Activated CD4-positive, alpha-beta T cell treated with anti-CD3 and anti-CD28 coated beads, Interleukin-2, amount 10 ng/mL, durations not matched to agents 7 days and 5 days (primary cell): ENCODE results near the gene ATXN1. TPM values are rescaled to one million over a fixed set of nuclear protein-coding genes. Genes with fewer than 3 reads are reported as not detected.
"Not testable (repeated sequence)": the region's sequence is repeated elsewhere in the genome, so short reads cannot be mapped to it uniquely, and the experiment has no call there.

Source experiments
- CTCF ChIA-PET: fragments of 350-600 bp; sonication (Branson Sonifier 250); formaldehyde crosslinking; loops from one replicate; lab custom pipeline; 2021; ENCODE audit warnings: antibody characterized with exemption; lab: Charles Lee
- POLR2A ChIA-PET: fragments of 350-600 bp; sonication (Branson Sonifier 250); formaldehyde crosslinking; loops from one replicate; lab custom pipeline; 2021; ENCODE audit warnings: antibody characterized with exemption; lab: Charles Lee
- DNase-seq: peaks from one replicate; pipeline ENCODE4 v3.0.0-alpha.2; 2020
- H3K27ac Mint-ChIP-seq: one replicate; pipeline ENCODE4 v1.8.0; 2021; ENCODE audit warnings: mild to moderate bottlenecking, moderate library complexity, mixed read lengths
- H3K27me3 Mint-ChIP-seq: one replicate; pipeline ENCODE4 v1.8.0; 2021; ENCODE audit warnings: mixed read lengths
- H3K36me3 Mint-ChIP-seq: one replicate; pipeline ENCODE4 v1.8.0; 2021; ENCODE audit warnings: low read depth, mixed read lengths
- H3K4me1 Mint-ChIP-seq: one replicate; pipeline ENCODE4 v1.8.0; 2021; ENCODE audit warnings: mixed read lengths
- H3K4me3 Mint-ChIP-seq: one replicate; pipeline ENCODE4 v1.8.0; 2021; ENCODE audit warnings: mild to moderate bottlenecking, moderate library complexity, mixed read lengths
- H3K9me3 Mint-ChIP-seq: one replicate; pipeline ENCODE4 v1.8.0; 2021; ENCODE audit warnings: mixed read lengths
- total RNA-seq, 2 experiments: library from RNA; stranded (reverse); gene quantifications; one replicate each; pipeline ENCODE4 v1.2.3, GENCODE V29; 2021

ATXN1 gene
- total RNA-seq, 2 experiments from 2014 or later, result 36.0 to 40.4 TPM

DNA sequence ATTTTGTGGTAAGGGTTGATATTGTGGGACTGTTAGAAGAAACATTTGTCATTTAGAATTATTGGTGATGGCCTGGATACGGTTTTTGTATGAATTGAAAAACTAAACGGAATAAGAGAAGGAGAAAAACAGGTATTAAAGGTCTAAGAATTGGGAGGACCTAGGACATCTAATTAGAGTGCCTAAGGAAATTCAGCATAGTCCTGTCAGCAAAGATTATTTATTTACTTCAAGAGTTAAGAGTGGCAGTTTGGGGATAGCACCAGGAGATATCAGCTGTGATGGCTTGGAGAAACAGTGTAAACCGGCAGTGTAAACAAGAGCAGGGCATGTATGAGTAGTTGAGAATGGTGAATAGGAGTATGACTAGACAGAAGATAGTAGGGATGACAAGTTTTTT, 501.7 kb downstream of the ATXN1 start:
- H3K4me3 Mint-ChIP-seq, H3K36me3 Mint-ChIP-seq, H3K4me1 Mint-ChIP-seq, CTCF ChIA-PET, DNase-seq, H3K9me3 Mint-ChIP-seq, H3K27ac Mint-ChIP-seq, H3K27me3 Mint-ChIP-seq, POLR2A ChIA-PET: not testable (repeated sequence)

DNA sequence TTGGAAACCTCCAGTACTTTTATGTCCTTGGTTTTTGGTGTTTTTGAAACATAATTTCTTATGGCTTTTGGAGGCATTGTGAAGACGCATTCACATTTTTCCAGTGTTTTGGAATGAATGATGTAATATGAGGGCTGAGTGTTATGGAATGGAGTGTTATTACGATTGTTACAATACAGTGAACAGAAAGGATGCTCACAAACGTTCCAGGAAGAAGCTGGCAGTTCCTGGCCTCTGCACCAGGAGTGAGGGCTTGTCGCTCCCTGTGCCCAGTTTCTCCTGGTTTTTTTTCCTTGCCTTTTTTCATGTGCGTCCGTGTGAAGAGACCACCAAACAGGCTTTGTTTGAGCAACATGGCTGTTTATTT, 502.6 kb downstream of the ATXN1 start:
- CTCF ChIA-PET, result no interaction called here

DNA sequence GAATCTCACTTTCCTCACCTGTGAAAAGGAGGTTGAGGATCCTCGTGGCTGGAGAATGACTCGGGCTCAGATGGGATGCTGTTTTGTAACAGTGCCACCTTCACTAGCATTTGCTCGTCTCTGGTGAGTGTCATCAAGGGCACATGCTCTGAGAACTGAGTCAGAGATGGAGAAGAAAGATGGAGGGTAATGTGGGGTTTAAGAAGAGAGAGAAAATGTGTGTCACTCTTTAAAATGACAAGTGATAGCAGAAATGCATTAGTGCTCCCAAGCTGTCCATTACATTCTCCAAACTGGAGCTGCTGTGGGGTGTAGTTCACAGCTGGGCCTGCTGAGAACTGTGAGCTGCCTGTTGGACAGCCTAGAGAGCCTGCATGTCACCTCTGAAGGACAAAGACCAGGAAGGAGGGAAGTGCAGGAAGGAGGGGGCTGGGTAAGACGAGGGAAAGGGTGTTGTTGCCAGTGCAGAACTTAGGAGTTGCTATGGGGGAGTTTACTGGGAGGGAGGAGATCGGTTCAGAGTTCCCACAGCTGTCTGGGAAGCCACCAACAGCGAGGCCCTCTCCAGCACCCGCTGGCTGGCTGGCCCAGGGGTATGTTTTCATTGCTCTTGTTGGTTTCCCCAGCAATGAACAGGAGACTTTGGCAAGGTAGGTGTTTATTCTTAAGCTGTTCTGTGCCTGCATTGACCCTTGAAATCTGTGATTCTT, 503.1 kb downstream of the ATXN1 start:
- Mint-ChIP-seq H3K36me3 (no peaks in the 10 kb centered on the region), H3K27me3 (no peaks in the 10 kb centered on the region), H3K4me1 (no peaks in the 10 kb centered on the region), H3K4me3 (no peak overlapping the region), H3K27ac (no peak overlapping the region), H3K9me3 (no peaks in the 10 kb centered on the region)
- ChIA-PET CTCF (no interaction called here), POLR2A (no interaction called here)
- no peak for DNase-seq

More for the DNA sequence above, 502.6 kb downstream of the ATXN1 start:
- POLR2A ChIA-PET, result no interaction called here
- Mint-ChIP-seq H3K36me3 (no peaks in the 10 kb centered on the region), H3K4me3 (no peak overlapping the region), H3K4me1 (no peaks in the 10 kb centered on the region), H3K9me3 (no peaks in the 10 kb centered on the region), H3K27me3 (no peaks in the 10 kb centered on the region), H3K27ac (no peak overlapping the region)
- no peak for DNase-seq

DNA sequence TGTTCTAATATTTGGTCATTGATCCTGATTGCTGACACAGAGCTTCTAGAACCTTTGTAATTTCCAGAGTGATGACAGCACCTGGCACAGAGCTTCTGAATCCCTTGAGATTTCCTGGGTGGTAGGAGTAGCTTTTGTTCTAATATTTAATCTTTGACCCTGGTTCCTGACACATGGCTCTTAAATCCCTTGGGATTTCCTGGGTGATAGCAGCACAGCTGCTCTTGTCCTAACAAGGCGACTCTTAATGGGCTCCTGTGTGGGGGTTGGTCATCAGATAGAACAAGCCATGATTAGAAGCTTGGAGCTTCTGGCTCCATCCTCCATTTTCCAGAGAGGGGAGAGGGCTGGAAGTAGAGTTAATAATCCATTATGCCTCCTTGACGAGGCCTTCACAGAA, 504.5 kb downstream of the ATXN1 start:
- Mint-ChIP-seq H3K4me1 (no peaks in the 10 kb centered on the region), H3K27ac (no peak overlapping the region), H3K4me3 (no peak overlapping the region), H3K9me3 (no peaks in the 10 kb centered on the region), H3K36me3 (peaks cover 2% of the 10 kb centered on the region), H3K27me3 (no peaks in the 10 kb centered on the region)
- ChIA-PET CTCF (interaction anchor here (0.6 kb wide), 1 partner anchor 145 kb away, joined by 3 read pairs; no protein-coding TSS in a partner anchor), POLR2A (no interaction called here)
- DNase-seq, result no peak

GRCh38 chr6:16254535-16254934, 506.7 kb downstream of the ATXN1 start:
- peaks cover 4% of the 10 kb centered on the region for H3K36me3 Mint-ChIP-seq
- CTCF ChIA-PET, result no interaction called here
- H3K4me1 Mint-ChIP-seq, result no peaks in the 10 kb centered on the region
- no peaks in the 10 kb centered on the region for H3K27me3 Mint-ChIP-seq
- POLR2A ChIA-PET, result no interaction called here
- no peak overlapping the region for H3K4me3 Mint-ChIP-seq
- no peak overlapping the region for H3K27ac Mint-ChIP-seq
- no peaks in the 10 kb centered on the region for H3K9me3 Mint-ChIP-seq
- DNase-seq, result no peak

- Mint-ChIP-seq H3K9me3 (no peaks in the 10 kb centered on the region), H3K27ac (no peak overlapping the region), H3K36me3 (peaks cover 4% of the 10 kb centered on the region), H3K4me1 (no peaks in the 10 kb centered on the region), H3K27me3 (no peaks in the 10 kb centered on the region), H3K4me3 (no peak overlapping the region)
- DNase-seq, result no peak
- CTCF ChIA-PET, result no interaction called here
- POLR2A ChIA-PET, result interaction anchor here (0.6 kb wide), 1 partner anchor 408 kb away, joined by 4 read pairs; no protein-coding TSS in a partner anchor
Measured at GRCh38 chr6:16253399-16254144, 507.7 kb downstream of the ATXN1 start.

GRCh38 chr6:16252686-16253299, 508.5 kb downstream of the ATXN1 start:
- Mint-ChIP-seq H3K9me3 (no peaks in the 10 kb centered on the region), H3K36me3 (peaks cover 4% of the 10 kb centered on the region), H3K4me3 (no peak overlapping the region), H3K27ac (no peak overlapping the region), H3K4me1 (no peaks in the 10 kb centered on the region), H3K27me3 (no peaks in the 10 kb centered on the region)
- ChIA-PET POLR2A (no interaction called here), CTCF (no interaction called here)
- DNase-seq, result no peak

DNA sequence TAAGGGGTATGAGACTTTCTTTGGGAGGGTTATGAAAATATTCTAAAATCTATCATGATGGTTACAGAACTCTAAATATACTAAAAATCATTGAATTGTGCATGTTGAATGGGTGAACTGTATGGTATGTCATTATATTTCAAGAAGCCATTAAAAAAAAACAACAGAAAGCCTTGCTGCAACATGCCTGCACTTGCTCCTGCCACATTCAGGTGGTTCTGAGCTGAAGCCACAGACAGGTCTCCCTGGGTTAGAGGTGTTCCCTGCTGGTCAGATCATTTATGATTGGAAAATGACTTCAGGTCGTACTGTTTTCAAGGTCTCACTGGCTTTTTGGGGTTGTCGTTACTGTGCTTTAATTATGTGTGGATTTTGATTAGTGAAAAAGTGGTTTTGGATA, 509.6 kb downstream of the ATXN1 start:
- H3K27ac Mint-ChIP-seq, result no peak overlapping the region
- ChIA-PET CTCF (no interaction called here), POLR2A (no interaction called here)
- no peaks in the 10 kb centered on the region for H3K4me1 Mint-ChIP-seq
- H3K36me3 Mint-ChIP-seq, result peaks cover 4% of the 10 kb centered on the region
- no peaks in the 10 kb centered on the region for H3K27me3 Mint-ChIP-seq
- DNase-seq, result no peak
- no peak overlapping the region for H3K4me3 Mint-ChIP-seq
- no peaks in the 10 kb centered on the region for H3K9me3 Mint-ChIP-seq

DNA sequence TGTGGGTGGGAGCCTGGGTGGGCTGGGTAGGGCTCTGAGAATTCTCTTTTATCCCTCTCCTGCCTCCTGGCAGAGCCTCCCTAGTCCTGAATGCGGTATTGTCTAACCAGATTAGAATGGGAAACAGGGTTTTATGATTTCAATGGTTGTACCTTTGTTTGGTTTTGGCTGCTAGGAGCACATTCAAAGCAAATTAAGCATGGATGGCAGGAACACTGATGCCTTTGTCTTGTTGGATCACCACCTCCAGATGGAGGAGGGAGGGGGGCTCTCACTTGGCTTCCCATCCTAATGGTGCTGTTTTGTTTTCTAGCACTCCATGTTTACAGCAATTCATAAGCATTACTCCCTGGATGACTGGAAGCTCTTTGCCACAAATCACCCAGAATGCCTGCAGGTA, 511.3 kb downstream of the ATXN1 start:
- no peak overlapping the region for H3K27ac Mint-ChIP-seq
- H3K4me3 Mint-ChIP-seq, result no peak overlapping the region
- no peaks in the 10 kb centered on the region for H3K27me3 Mint-ChIP-seq
- peaks cover 4% of the 10 kb centered on the region for H3K36me3 Mint-ChIP-seq
- no peak for DNase-seq
- no peaks in the 10 kb centered on the region for H3K9me3 Mint-ChIP-seq
- no peaks in the 10 kb centered on the region for H3K4me1 Mint-ChIP-seq
- ChIA-PET POLR2A (no interaction called here), CTCF (no interaction called here)
